DOHH2 (cell line): Measurements from ENCODE around the gene MAP1LC3B2.

ENCODE experiments used
- H3F3A ChIP-seq: fragments of 200-600 bp; sonication (generic), shearing (Covaris generic); 2 replicates; pipeline ENCODE4 v1.6.0; 2016; ENCODE audit warnings: antibody characterized with exemption, mild to moderate bottlenecking; ENCODE audit not compliant: control insufficient read depth, insufficient read depth
- H3K27ac ChIP-seq: fragments of 200-600 bp; sonication (generic); 2 replicates; pipeline ENCODE4 v1.5.1; 2014; ENCODE audit warnings: low read depth, mild to moderate bottlenecking, low read length, moderate library complexity
- H3K27me3 ChIP-seq: fragments of 200-600 bp; sonication (generic); 2 replicates; pipeline ENCODE4 v1.6.1; 2014; ENCODE audit warnings: mild to moderate bottlenecking, low read length, mixed read lengths; ENCODE audit not compliant: control insufficient read depth
- H3K36me3 ChIP-seq: fragments of 200-600 bp; sonication (generic); 2 replicates; pipeline ENCODE4 v1.6.1; 2014; ENCODE audit warnings: mild to moderate bottlenecking, low read length, moderate library complexity, mixed read lengths; ENCODE audit not compliant: control insufficient read depth
- H3K4me1 ChIP-seq: fragments of 200-600 bp; sonication (generic); 2 replicates; pipeline ENCODE4 v1.6.1; 2014; ENCODE audit warnings: mild to moderate bottlenecking, low read length, mixed read lengths; ENCODE audit not compliant: control insufficient read depth
- H3K4me2 ChIP-seq: fragments of 200-600 bp; sonication (generic); 2 replicates; pipeline ENCODE4 v1.6.0; 2014; ENCODE audit warnings: mild to moderate bottlenecking, low read length, moderate library complexity
- H3K4me3 ChIP-seq: fragments of 200-600 bp; sonication (generic); 2 replicates; pipeline ENCODE4 v1.5.1; 2014; ENCODE audit warnings: mild to moderate bottlenecking, low read length, mixed read lengths
- H3K79me2 ChIP-seq: fragments of 200-600 bp; sonication (generic); 2 replicates; pipeline ENCODE4 v1.6.1; 2014; ENCODE audit warnings: mild to moderate bottlenecking, low read length, mixed read lengths; ENCODE audit not compliant: control insufficient read depth
- H3K9me2 ChIP-seq: fragments of 200-600 bp; sonication (generic); replicated peaks from 2 replicates; pipeline ENCODE4 v1.6.1; 2014; ENCODE audit warnings: mild to moderate bottlenecking, low read length, mixed read lengths; ENCODE audit not compliant: control insufficient read depth
- H3K9me3 ChIP-seq: fragments of 200-600 bp; sonication (generic); 2 replicates; pipeline ENCODE4 v1.6.1; 2014; ENCODE audit warnings: antibody characterized with exemption, low read length, mixed read lengths; ENCODE audit not compliant: control insufficient read depth, insufficient read depth
- H4K20me1 ChIP-seq: fragments of 200-600 bp; sonication (generic); 2 replicates; pipeline ENCODE4 v1.6.0; 2014; ENCODE audit warnings: low read depth, mild to moderate bottlenecking, antibody characterized with exemption, low read length, moderate library complexity; ENCODE audit not compliant: control insufficient read depth, insufficient read depth
- CTCF ChIP-seq: fragments of 200-600 bp; sonication (generic); IDR thresholded peaks from one replicate; pipeline ENCODE4 v1.5.1; 2014; ENCODE audit warnings: antibody characterized with exemption, mild to moderate bottlenecking, low read depth, low read length; ENCODE audit not compliant: poor library complexity, severe bottlenecking
- EZH2phosphoT487 ChIP-seq: fragments of 200-600 bp; sonication (generic); IDR thresholded peaks from 2 replicates; pipeline ENCODE4 v1.6.1; 2017; ENCODE audit warnings: borderline replicate concordance, mild to moderate bottlenecking, antibody characterized with exemption, low read length, moderate library complexity, mixed read lengths

Gene MAP1LC3B2

GRCh38 chr12:116599285-116600136, 40.3 kb downstream of the MAP1LC3B2 start:
- Histone ChIP-seq H3K4me1 (no peaks in the 10 kb centered on the region), H3F3A (no peaks in the 10 kb centered on the region), H3K9me3 (no peaks in the 10 kb centered on the region), H3K79me2 (no peaks in the 10 kb centered on the region), H3K4me2 (no peak overlapping the region), H3K27ac (no peak overlapping the region), H3K4me3 (no peak overlapping the region), H3K9me2 (no peaks in the 10 kb centered on the region), H3K27me3 (peaks cover 3% of the 10 kb centered on the region; the same call in 1 of the 2 replicates), H3K36me3 (no peaks in the 10 kb centered on the region), H4K20me1 (no peaks in the 10 kb centered on the region)
- TF ChIP-seq EZH2phosphoT487 (no peak), CTCF (peak; percentile 64)

GRCh38 chr12:116600959-116601918, 42.1 kb downstream of the MAP1LC3B2 start:
- no peaks in the 10 kb centered on the region for H3K4me1 ChIP-seq
- no peak overlapping the region for H3K4me3 ChIP-seq
- H3K27ac ChIP-seq, result no peak overlapping the region
- no peak overlapping the region for H3K4me2 ChIP-seq
- no peak for TF ChIP-seq CTCF
- TF ChIP-seq EZH2phosphoT487, result no peak
- no peaks in the 10 kb centered on the region for H3K79me2 ChIP-seq
- H3K36me3 ChIP-seq, result no peaks in the 10 kb centered on the region
- no peaks in the 10 kb centered on the region for H4K20me1 ChIP-seq
- no peaks in the 10 kb centered on the region for H3K9me3 ChIP-seq
- no peaks in the 10 kb centered on the region for H3F3A ChIP-seq
- peaks cover 3% of the 10 kb centered on the region; the same call in 1 of the 2 replicates for H3K27me3 ChIP-seq
- no peaks in the 10 kb centered on the region for H3K9me2 ChIP-seq

- Histone ChIP-seq H3K9me3 (no peaks in the 10 kb centered on the region), H3K79me2 (no peaks in the 10 kb centered on the region), H3K27me3 (peaks cover 3% of the 10 kb centered on the region; the same call in 1 of the 2 replicates), H3K4me3 (no peak overlapping the region), H4K20me1 (no peaks in the 10 kb centered on the region), H3K27ac (no peak overlapping the region), H3F3A (no peaks in the 10 kb centered on the region), H3K9me2 (no peaks in the 10 kb centered on the region), H3K4me1 (no peaks in the 10 kb centered on the region), H3K4me2 (no peak overlapping the region), H3K36me3 (no peaks in the 10 kb centered on the region)
- no peak for TF ChIP-seq EZH2phosphoT487
- no peak for TF ChIP-seq CTCF
These were observed 43.0 kb downstream of the MAP1LC3B2 start for GRCh38 chr12:116601933-116602810.
